GM12892 (cell line): ENCODE measurements around the gene ANKRD29.

Experiments used
- POLR2A ChIP-seq: IDR thresholded peaks from 2 replicates; pipeline ENCODE4 v1.6.1; 2011; ENCODE audit warnings: low read depth, low read length, control low read depth
- POLR2AphosphoS5 ChIP-seq: IDR thresholded peaks from 2 replicates; pipeline ENCODE4 v1.6.1; 2011; ENCODE audit warnings: low read depth, low read length, control low read depth
- TAF1 ChIP-seq: IDR thresholded peaks from 2 replicates; pipeline ENCODE4 v1.6.1; 2011; ENCODE audit warnings: low read depth, mild to moderate bottlenecking, control low read depth, low read length, borderline replicate concordance

DNA sequence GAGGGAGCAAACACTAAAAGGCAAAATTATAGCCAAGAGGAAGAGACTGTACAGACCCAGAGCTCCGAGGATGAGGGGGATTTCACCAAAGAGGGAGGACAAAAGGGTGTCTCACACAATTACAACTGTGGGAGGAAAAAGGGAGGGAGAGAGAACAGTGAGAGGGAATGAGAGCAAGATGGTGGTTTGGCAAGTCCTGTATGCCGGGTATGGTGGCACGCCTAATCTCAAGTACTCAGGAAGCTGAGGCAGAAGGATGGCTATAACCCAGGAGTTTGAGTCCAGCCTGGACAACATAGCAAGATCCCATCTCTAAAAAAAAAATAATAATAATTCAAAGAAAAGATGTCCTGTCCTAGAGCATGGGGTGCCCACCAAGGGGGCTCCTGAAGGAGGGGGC is 110.7 kb downstream of the ANKRD29 start:
- TF ChIP-seq POLR2A (no peak), POLR2AphosphoS5 (no peak), TAF1 (no peak)
